SK-N-SH (cell line): ENCODE measurements around the gene RPUSD3. TPM values are rescaled to one million over a fixed set of nuclear protein-coding genes. Genes with fewer than 3 reads are reported as not detected.

Experiments used
- CTCF ChIA-PET: fragments of 300-600, 350-600 bp; formaldehyde crosslinking; extraction: SDS; loops from one replicate; lab custom pipeline; 2021; lab: Yijun Ruan, JAX
- POLR2A ChIA-PET: fragments of 350-600 bp; sonication (Branson Sonifier 250); formaldehyde crosslinking; extraction: SDS; loops from one replicate; lab custom pipeline; 2020; ENCODE audit warnings: antibody characterized with exemption, inconsistent platforms; lab: Yijun Ruan, JAX
- DNase-seq: peaks from one replicate; pipeline ENCODE4 v3.0.0; 2012
- H2AFZ ChIP-seq: fragments of 200-600 bp; sonication (generic); 2 replicates; pipeline ENCODE4 v1.8.1; 2016; ENCODE audit warnings: antibody characterized with exemption, mild to moderate bottlenecking, low read depth
- H3F3A ChIP-seq: fragments of 200-600 bp; sonication (generic); replicated peaks from 2 replicates; pipeline ENCODE3; 2016; ENCODE audit warnings: antibody characterized with exemption, mild to moderate bottlenecking; ENCODE audit not compliant: insufficient read depth
- H3K27ac ChIP-seq, 2 experiments: fragments of 200-500 bp in 1 of 2; fragments of 200-600 bp in 1 of 2; sonication (Bioruptor generic) in 1 of 2; sonication (generic), shearing (Covaris generic) in 1 of 2; 2 replicates each; pipeline versions ENCODE4 v1.5.1 to v1.6.1; 2014 to 2016; ENCODE audit warnings: low read depth in 2 of 2, inconsistent platforms in 1 of 2, low read length in 1 of 2, mild to moderate bottlenecking in 1 of 2, mixed read lengths in 1 of 2
- H3K27me3 ChIP-seq: fragments of 200-600 bp; sonication (generic), shearing (Covaris generic); 2 replicates; pipeline ENCODE4 v1.6.1; 2016; ENCODE audit warnings: mixed run types; ENCODE audit not compliant: insufficient read depth
- H3K36me3 ChIP-seq, 2 experiments: fragments of 200-500 bp in 1 of 2; fragments of 200-600 bp in 1 of 2; sonication (Bioruptor generic) in 1 of 2; sonication (generic) in 1 of 2; replicated peaks in 1 of 2; 2 replicates each; pipeline versions ENCODE3 to v1.5.1; 2014 to 2016; ENCODE audit warnings: low read length in 1 of 2, mild to moderate bottlenecking in 1 of 2; ENCODE audit not compliant: insufficient read depth in 2 of 2, control insufficient read depth in 1 of 2
- H3K4me1 ChIP-seq, 2 experiments: fragments of 200-500 bp in 1 of 2; fragments of 200-600 bp in 1 of 2; sonication (Bioruptor generic) in 1 of 2; sonication (generic), shearing (Covaris generic) in 1 of 2; 2 replicates each; pipeline versions ENCODE4 v1.5.1 to v1.6.1; 2014 to 2016; ENCODE audit warnings: low read depth in 1 of 2, low read length in 1 of 2, mixed run types in 1 of 2; ENCODE audit not compliant: insufficient read depth in 2 of 2, control insufficient read depth in 1 of 2
- H3K4me2 ChIP-seq: fragments of 200-600 bp; sonication (generic), shearing (Covaris generic); 2 replicates; pipeline ENCODE4 v1.6.1; 2017; ENCODE audit warnings: mixed run types
- H3K4me3 ChIP-seq, 2 experiments: fragments of 200-500 bp in 1 of 2; fragments of 200-600 bp in 1 of 2; sonication (Bioruptor generic) in 1 of 2; sonication (generic), shearing (Covaris generic) in 1 of 2; 2 replicates each; pipeline versions ENCODE4 v1.5.1 to v1.8.1; 2014 to 2016; ENCODE audit warnings: low read depth in 2 of 2, inconsistent platforms in 1 of 2, low read length in 1 of 2, mild to moderate bottlenecking in 1 of 2, mixed read lengths in 1 of 2, moderate library complexity in 1 of 2
- H3K79me2 ChIP-seq: fragments of 200-600 bp; sonication (generic); 2 replicates; pipeline ENCODE4 v1.8.1; 2017; ENCODE audit warnings: mild to moderate bottlenecking; ENCODE audit not compliant: insufficient read depth
- H3K9ac ChIP-seq: fragments of 200-600 bp; sonication (generic); 2 replicates; pipeline ENCODE4 v1.6.1; 2017; ENCODE audit warnings: mixed run types
- H3K9me2 ChIP-seq: fragments of 200-600 bp; sonication (generic); 2 replicates; pipeline ENCODE4 v1.6.1; 2017; ENCODE audit warnings: mixed run types
- H3K9me3 ChIP-seq: fragments of 200-600 bp; sonication (generic); 2 replicates; pipeline ENCODE4 v1.6.1; 2017; ENCODE audit warnings: mixed run types, mild to moderate bottlenecking, moderate library complexity
- H4K20me1 ChIP-seq: fragments of 200-600 bp; sonication (generic); 2 replicates; pipeline ENCODE4 v1.6.1; 2017; ENCODE audit warnings: mild to moderate bottlenecking, mixed run types; ENCODE audit not compliant: insufficient read depth
- CHD2 ChIP-seq: fragments of 150-350 bp; IDR thresholded peaks from 2 replicates; pipeline ENCODE4 v1.6.1; 2018; ENCODE audit warnings: low read length; ENCODE audit not compliant: partially characterized antibody
- FOXM1 ChIP-seq: IDR thresholded peaks from 2 replicates; pipeline ENCODE4 v1.4.0; 2012; ENCODE audit warnings: low read depth, mild to moderate bottlenecking
- MXI1 ChIP-seq: IDR thresholded peaks from 2 replicates; pipeline ENCODE4 v1.6.1; 2012; ENCODE audit warnings: mild to moderate bottlenecking, low read depth, low read length, improper control_type of control experiment
- NRF1 ChIP-seq: IDR thresholded peaks from 2 replicates; pipeline ENCODE4 v1.6.1; 2012; ENCODE audit warnings: low read depth, mild to moderate bottlenecking, low read length
- RCOR1 ChIP-seq: fragments of 150-350 bp; IDR thresholded peaks from 2 replicates; pipeline ENCODE4 v1.6.1; 2017; ENCODE audit warnings: antibody characterized with exemption, low read length
- TAF1 ChIP-seq: IDR thresholded peaks from 2 replicates; pipeline ENCODE4 v1.6.1; 2012; ENCODE audit warnings: low read depth, mild to moderate bottlenecking, low read length, moderate library complexity, borderline replicate concordance
- TCF12 ChIP-seq: IDR thresholded peaks from 2 replicates; pipeline ENCODE4 v1.4.0; 2012
- TEAD4 ChIP-seq: IDR thresholded peaks from 2 replicates; pipeline ENCODE4 v1.4.0; 2012; ENCODE audit warnings: mild to moderate bottlenecking, borderline replicate concordance; ENCODE audit not compliant: insufficient read depth
- WGBS: methylation state at CpG from one replicate; pipeline ENCODE4 v1.1.6; 2017; ENCODE audit warnings: low lambda C conversion rate; 5-methylcytosine and 5-hydroxymethylcytosine counted together
- polyA plus RNA-seq, 3 experiments: library from polyadenylated mRNA; depleted of rRNA; stranded (reverse); fragments of >200 nt; gene quantifications; 2 replicates each; pipeline ENCODE4 v1.2.3, GENCODE V29; 2012
- TF ChIP-seq, protein P1 (sequence below): IDR thresholded peaks from 2 replicates; pipeline ENCODE4; 2012
- TF ChIP-seq, protein P2 (sequence below): IDR thresholded peaks from 2 replicates; pipeline ENCODE4 v1.4.0; 2012; ENCODE audit warnings: low read depth, borderline replicate concordance
- TF ChIP-seq, protein P3 (sequence below): IDR thresholded peaks from 2 replicates; pipeline ENCODE4 v1.4.0; 2012; ENCODE audit warnings: low read depth
- TF ChIP-seq, protein P4 (sequence below): IDR thresholded peaks from 2 replicates; pipeline ENCODE4 v1.4.0; 2012; ENCODE audit warnings: low read depth, borderline replicate concordance

RPUSD3 gene
- polyA plus RNA-seq, 1 of the 3 experiments (the other 2 are of a cell fraction): 43.4 TPM

DNA sequence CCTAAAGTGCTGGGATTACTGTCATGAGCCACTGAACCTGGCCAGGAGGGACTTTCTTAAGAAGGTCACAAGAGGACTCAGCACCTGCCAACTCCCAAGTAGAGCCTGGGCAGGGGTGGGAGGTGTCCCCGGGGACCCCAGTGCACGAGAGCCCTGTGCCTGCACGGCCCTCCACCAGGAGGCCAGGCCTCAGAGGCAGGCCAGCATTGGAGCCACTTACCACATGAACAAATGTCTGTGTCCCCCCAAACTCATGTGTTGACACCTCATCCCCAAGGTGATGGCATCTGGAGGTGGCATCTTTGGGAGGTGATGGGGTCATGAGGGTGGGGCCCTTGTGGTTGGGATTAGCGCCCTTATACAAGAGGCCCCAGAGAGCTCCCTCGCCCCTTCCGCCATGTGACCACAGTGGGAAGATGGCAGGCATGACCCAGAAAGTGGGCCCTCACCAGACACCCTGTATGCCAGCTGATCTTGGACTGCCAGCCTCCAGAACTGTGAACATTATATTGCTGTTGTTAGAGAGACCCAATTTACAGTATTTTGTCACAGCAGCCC lies 3.2 kb upstream of the RPUSD3 start:
- Histone ChIP-seq H3F3A (peaks cover 3% of the 10 kb centered on the region), H2AFZ (no peak overlapping the region), H3K36me3 (peaks cover 0 to under 1% of the 10 kb centered on the region in 2 experiments), H3K9me3 (no peaks in the 10 kb centered on the region), H3K4me2 (no peak overlapping the region), H4K20me1 (no peaks in the 10 kb centered on the region), H3K79me2 (peaks cover 13% of the 10 kb centered on the region; the same call in 1 of the 2 replicates), H3K4me1 (peaks cover 5% of the 10 kb centered on the region in 2 experiments; a peak in 2 of 4 replicates), H3K9ac (no peak overlapping the region), H3K9me2 (no peaks in the 10 kb centered on the region), H3K27ac (no peak overlapping the region), H3K27me3 (no peaks in the 10 kb centered on the region), H3K4me3 (no peak overlapping the region)
- ChIA-PET CTCF (interaction anchor here (0.5 to 2.3 kb wide), 5 partner anchors 51 to 100 kb away, joined by 3 to 11 read pairs (median 3); no protein-coding TSS in a partner anchor), POLR2A (no interaction called here)
- TF ChIP-seq FOXM1: no peak
- no peak for TF ChIP-seq TCF12
- TF ChIP-seq TAF1: no peak
- no peak for TF ChIP-seq MXI1
- TF ChIP-seq, protein P1, sequence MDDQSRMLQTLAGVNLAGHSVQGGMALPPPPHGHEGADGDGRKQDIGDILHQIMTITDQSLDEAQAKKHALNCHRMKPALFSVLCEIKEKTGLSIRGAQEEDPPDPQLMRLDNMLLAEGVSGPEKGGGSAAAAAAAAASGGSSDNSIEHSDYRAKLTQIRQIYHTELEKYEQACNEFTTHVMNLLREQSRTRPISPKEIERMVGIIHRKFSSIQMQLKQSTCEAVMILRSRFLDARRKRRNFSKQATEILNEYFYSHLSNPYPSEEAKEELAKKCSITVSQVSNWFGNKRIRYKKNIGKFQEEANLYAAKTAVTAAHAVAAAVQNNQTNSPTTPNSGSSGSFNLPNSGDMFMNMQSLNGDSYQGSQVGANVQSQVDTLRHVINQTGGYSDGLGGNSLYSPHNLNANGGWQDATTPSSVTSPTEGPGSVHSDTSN: no peak
- TF ChIP-seq, protein P2, sequence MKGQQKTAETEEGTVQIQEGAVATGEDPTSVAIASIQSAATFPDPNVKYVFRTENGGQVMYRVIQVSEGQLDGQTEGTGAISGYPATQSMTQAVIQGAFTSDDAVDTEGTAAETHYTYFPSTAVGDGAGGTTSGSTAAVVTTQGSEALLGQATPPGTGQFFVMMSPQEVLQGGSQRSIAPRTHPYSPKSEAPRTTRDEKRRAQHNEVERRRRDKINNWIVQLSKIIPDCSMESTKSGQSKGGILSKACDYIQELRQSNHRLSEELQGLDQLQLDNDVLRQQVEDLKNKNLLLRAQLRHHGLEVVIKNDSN: no peak
- TF ChIP-seq RCOR1: no peak
- no peak for TF ChIP-seq NRF1
- no peak for TF ChIP-seq TEAD4
- TF ChIP-seq, protein P3, sequence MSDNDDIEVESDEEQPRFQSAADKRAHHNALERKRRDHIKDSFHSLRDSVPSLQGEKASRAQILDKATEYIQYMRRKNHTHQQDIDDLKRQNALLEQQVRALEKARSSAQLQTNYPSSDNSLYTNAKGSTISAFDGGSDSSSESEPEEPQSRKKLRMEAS: no peak
- TF ChIP-seq CHD2: no peak
- TF ChIP-seq, protein P4, sequence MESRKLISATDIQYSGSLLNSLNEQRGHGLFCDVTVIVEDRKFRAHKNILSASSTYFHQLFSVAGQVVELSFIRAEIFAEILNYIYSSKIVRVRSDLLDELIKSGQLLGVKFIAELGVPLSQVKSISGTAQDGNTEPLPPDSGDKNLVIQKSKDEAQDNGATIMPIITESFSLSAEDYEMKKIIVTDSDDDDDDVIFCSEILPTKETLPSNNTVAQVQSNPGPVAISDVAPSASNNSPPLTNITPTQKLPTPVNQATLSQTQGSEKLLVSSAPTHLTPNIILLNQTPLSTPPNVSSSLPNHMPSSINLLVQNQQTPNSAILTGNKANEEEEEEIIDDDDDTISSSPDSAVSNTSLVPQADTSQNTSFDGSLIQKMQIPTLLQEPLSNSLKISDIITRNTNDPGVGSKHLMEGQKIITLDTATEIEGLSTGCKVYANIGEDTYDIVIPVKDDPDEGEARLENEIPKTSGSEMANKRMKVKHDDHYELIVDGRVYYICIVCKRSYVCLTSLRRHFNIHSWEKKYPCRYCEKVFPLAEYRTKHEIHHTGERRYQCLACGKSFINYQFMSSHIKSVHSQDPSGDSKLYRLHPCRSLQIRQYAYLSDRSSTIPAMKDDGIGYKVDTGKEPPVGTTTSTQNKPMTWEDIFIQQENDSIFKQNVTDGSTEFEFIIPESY: no peak
- no peak for DNase-seq
- 93% methylated on average over 6 of the region's 6 CpGs for WGBS

GRCh38 chr3:9846231-9846630 lies 2.4 kb upstream of the RPUSD3 start:
- no peaks in the 10 kb centered on the region for H3K9me3 ChIP-seq
- H3K9ac ChIP-seq: no peak overlapping the region
- H3K27me3 ChIP-seq: no peaks in the 10 kb centered on the region
- POLR2A ChIA-PET: no interaction called here
- peaks cover 5% of the 10 kb centered on the region in 2 experiments; a peak in 2 of 4 replicates for H3K4me1 ChIP-seq
- H3K36me3 ChIP-seq: peaks cover 4% of the 10 kb centered on the region in 2 experiments
- H3K9me2 ChIP-seq: no peaks in the 10 kb centered on the region
- TF ChIP-seq MXI1 (no peak), NRF1 (no peak), TEAD4 (no peak)
- TF ChIP-seq, protein P2: no peak
- TF ChIP-seq, protein P1: no peak
- TF ChIP-seq, all 33 proteins: peak for 0
- no peak overlapping the region for H3K4me2 ChIP-seq
- H3K4me3 ChIP-seq: no peak overlapping the region
- no peak overlapping the region for H3K27ac ChIP-seq
- 100% methylated on average over 1 of the region's 6 CpGs for WGBS
- H3F3A ChIP-seq: peaks cover 3% of the 10 kb centered on the region
- CTCF ChIA-PET: interaction anchor here (1.0 to 2.3 kb wide), 3 partner anchors 51 to 100 kb away, joined by 3 to 11 read pairs (median 3); no protein-coding TSS in a partner anchor
- no peaks in the 10 kb centered on the region for H4K20me1 ChIP-seq
- no peak for DNase-seq
- peaks cover 13% of the 10 kb centered on the region; the same call in 1 of the 2 replicates for H3K79me2 ChIP-seq
- no peak overlapping the region for H2AFZ ChIP-seq
